Osteocyte (in vitro differentiated cells): Measurements from ENCODE around the gene RING1. TPM values are rescaled to one million over a fixed set of nuclear protein-coding genes. Genes with fewer than 3 reads are reported as not detected.

ENCODE experiments used
- DNase-seq: peaks from one replicate; pipeline ENCODE4 v3.0.0; 2021; ENCODE audit warnings: mixed read lengths; ENCODE audit not compliant: unreplicated experiment; ENCODE audit errors: extremely low spot score
- H3K27ac Mint-ChIP-seq: one replicate; pipeline ENCODE4 v1.8.0; 2021; ENCODE audit warnings: mild to moderate bottlenecking, mixed read lengths; ENCODE audit not compliant: unreplicated experiment
- H3K27me3 Mint-ChIP-seq: one replicate; pipeline ENCODE4 v1.8.0; 2021; ENCODE audit warnings: mixed read lengths; ENCODE audit not compliant: unreplicated experiment
- H3K36me3 Mint-ChIP-seq: one replicate; pipeline ENCODE4 v1.8.0; 2021; ENCODE audit warnings: mixed read lengths; ENCODE audit not compliant: unreplicated experiment
- H3K4me1 Mint-ChIP-seq: one replicate; pipeline ENCODE4 v1.8.0; 2021; ENCODE audit warnings: mixed read lengths; ENCODE audit not compliant: unreplicated experiment
- H3K4me3 Mint-ChIP-seq: one replicate; pipeline ENCODE4 v1.8.0; 2021; ENCODE audit warnings: mild to moderate bottlenecking, moderate library complexity, mixed read lengths; ENCODE audit not compliant: unreplicated experiment
- H3K9me3 Mint-ChIP-seq: one replicate; pipeline ENCODE4 v1.8.0; 2021; ENCODE audit warnings: mixed read lengths; ENCODE audit not compliant: unreplicated experiment
- total RNA-seq: library from RNA; stranded (reverse); gene quantifications from 2 replicates; pipeline ENCODE4 v1.2.1, GENCODE V29; 2021
- TF ChIP-seq, protein P1 (sequence below): fragments of 200-600 bp; sonication (generic); IDR thresholded peaks from 2 replicates; pipeline ENCODE4 v1.5.0; 2021; ENCODE audit warnings: antibody characterized with exemption, mild to moderate bottlenecking, moderate library complexity

RING1 gene
- total RNA-seq, 1 donor from 2014 or later: 58.8 TPM

DNA sequence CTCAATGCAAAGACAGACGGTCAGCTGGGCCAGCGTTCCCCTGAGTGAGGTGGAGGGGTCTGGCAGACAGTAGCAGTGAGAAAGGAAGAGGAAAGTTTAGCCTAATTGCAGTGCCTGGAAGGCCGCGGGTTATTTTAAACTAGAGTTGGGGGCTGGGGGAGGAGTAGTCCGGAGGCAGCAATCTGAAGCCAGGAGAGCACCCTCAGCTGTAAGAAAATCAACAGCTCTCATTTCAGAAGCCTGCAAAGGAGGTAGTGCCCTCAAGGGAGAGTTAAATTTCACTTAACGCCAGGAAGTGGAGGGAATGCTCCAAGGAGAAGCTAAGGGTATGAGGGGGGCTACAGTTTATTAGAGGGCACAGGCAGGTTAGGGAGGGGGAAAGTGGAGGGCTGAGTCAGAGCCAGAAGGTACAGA is 26.9 kb downstream of the RING1 start:
- Mint-ChIP-seq H3K27me3 (peaks cover 65% of the 10 kb centered on the region), H3K4me3 (no peak overlapping the region), H3K36me3 (no peaks in the 10 kb centered on the region), H3K27ac (no peak overlapping the region), H3K9me3 (no peaks in the 10 kb centered on the region), H3K4me1 (peaks cover 9% of the 10 kb centered on the region)
- TF ChIP-seq, protein P1, sequence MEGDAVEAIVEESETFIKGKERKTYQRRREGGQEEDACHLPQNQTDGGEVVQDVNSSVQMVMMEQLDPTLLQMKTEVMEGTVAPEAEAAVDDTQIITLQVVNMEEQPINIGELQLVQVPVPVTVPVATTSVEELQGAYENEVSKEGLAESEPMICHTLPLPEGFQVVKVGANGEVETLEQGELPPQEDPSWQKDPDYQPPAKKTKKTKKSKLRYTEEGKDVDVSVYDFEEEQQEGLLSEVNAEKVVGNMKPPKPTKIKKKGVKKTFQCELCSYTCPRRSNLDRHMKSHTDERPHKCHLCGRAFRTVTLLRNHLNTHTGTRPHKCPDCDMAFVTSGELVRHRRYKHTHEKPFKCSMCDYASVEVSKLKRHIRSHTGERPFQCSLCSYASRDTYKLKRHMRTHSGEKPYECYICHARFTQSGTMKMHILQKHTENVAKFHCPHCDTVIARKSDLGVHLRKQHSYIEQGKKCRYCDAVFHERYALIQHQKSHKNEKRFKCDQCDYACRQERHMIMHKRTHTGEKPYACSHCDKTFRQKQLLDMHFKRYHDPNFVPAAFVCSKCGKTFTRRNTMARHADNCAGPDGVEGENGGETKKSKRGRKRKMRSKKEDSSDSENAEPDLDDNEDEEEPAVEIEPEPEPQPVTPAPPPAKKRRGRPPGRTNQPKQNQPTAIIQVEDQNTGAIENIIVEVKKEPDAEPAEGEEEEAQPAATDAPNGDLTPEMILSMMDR: no peak
- no peak for DNase-seq

DNA sequence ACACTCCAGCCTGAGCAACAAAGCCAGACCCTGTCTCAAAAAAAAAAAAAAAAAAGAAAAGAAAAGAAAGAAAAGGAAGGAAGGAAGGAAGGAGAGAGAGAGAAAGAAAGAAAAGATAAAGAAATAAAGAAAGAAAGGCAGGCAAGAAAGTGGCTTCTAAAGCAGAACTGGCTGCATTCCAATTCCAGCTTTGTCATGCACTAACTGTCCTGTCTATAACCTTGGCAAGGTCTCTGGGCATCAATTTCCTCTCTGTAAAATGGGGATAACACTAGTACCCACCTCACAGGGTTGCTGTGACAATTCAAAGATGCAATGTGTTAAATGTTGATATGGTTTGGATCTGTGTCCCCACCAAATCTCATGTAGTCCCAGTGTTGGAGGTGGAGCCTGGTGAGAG is 28.0 kb downstream of the RING1 start:
- Mint-ChIP-seq H3K4me1 (peaks cover 9% of the 10 kb centered on the region), H3K36me3 (no peaks in the 10 kb centered on the region), H3K4me3 (no peak overlapping the region), H3K27ac (no peak overlapping the region), H3K27me3 (peaks cover 60% of the 10 kb centered on the region), H3K9me3 (no peaks in the 10 kb centered on the region)
- no peak for DNase-seq
- TF ChIP-seq, protein P1: no peak

DNA sequence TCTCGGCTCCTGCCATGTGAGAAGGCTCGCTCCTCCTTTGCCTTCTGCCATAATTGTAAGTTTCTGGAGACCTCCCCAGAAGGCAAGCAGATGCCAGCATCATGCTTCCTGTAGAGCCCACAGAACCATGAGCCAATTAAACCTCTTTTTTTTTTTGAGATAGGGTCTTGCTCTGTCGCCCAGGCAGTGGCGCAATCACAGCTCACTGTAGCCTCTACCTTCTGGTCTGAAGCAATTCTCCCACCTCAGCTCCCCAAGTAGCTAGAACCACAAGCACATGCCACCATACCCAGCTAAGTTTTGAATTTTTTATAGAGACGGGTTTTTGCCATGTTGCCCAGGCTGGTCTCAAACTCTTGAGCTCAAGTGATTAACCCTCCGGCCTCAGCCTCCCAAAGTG is 28.6 kb downstream of the RING1 start:
- no peak for DNase-seq
- Mint-ChIP-seq H3K4me1 (peaks cover 9% of the 10 kb centered on the region), H3K4me3 (no peak overlapping the region), H3K9me3 (no peaks in the 10 kb centered on the region), H3K36me3 (no peaks in the 10 kb centered on the region), H3K27ac (no peak overlapping the region), H3K27me3 (peaks cover 58% of the 10 kb centered on the region)
- TF ChIP-seq, protein P1: no peak

DNA sequence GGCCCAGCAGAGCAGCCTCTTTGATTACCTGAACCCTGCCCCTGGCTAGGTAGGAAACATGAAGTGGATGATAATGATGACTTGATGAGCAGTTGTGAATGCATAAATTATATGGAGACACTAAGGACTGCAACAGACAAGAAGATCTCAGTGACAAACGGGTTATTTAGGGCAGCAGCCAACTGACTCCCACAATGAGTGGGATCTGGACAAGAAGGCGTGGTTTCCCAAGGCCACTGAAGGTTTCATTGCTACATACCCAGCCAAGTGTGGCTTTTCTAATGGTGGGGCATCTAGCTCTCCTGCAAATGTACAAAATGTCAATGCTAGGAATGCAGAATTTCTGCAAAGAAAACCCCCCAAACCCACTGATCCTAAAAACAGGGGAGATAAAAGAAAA is 29.4 kb downstream of the RING1 start:
- H3K36me3 Mint-ChIP-seq: no peaks in the 10 kb centered on the region
- no peak for DNase-seq
- H3K4me1 Mint-ChIP-seq: peaks cover 9% of the 10 kb centered on the region
- no peak overlapping the region for H3K4me3 Mint-ChIP-seq
- no peaks in the 10 kb centered on the region for H3K9me3 Mint-ChIP-seq
- H3K27me3 Mint-ChIP-seq: peaks cover 59% of the 10 kb centered on the region
- H3K27ac Mint-ChIP-seq: no peak overlapping the region
- TF ChIP-seq, protein P1: no peak

DNA sequence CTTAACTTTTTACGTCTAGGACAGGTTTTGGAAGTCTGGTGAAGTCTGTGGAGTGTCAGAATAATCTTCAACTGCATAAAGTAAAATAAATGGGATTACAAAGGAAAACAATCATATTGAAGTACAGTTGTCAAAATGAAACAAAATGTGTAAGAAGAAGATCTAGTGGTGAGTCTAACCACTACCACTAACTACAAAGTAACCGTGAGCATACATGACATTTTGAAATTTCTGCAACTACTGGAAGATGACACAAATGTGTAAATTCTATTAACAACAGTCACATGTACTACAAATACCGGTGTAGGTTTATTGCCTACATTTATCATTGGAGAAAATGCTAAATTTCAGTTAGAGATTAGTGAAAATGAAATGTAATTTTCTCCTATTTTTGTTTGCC is 33.7 kb downstream of the RING1 start:
- Mint-ChIP-seq H3K9me3 (no peaks in the 10 kb centered on the region), H3K4me1 (no peaks in the 10 kb centered on the region), H3K36me3 (no peaks in the 10 kb centered on the region), H3K27me3 (peaks cover 43% of the 10 kb centered on the region), H3K4me3 (no peak overlapping the region), H3K27ac (no peak overlapping the region)
- TF ChIP-seq, protein P1: no peak
- no peak for DNase-seq
